NCI-H1048 (cell line): ENCODE results near the gene USP48.
"Not testable (repeated sequence)": the region's sequence is repeated elsewhere in the genome, so short reads cannot be mapped to it uniquely, and the experiment has no call there.

ENCODE experiments used
- DNase-seq: peaks from one replicate; lab custom pipeline; 2025; lab: John Stamatoyannopoulos, UW

The USP48 gene, protein sequence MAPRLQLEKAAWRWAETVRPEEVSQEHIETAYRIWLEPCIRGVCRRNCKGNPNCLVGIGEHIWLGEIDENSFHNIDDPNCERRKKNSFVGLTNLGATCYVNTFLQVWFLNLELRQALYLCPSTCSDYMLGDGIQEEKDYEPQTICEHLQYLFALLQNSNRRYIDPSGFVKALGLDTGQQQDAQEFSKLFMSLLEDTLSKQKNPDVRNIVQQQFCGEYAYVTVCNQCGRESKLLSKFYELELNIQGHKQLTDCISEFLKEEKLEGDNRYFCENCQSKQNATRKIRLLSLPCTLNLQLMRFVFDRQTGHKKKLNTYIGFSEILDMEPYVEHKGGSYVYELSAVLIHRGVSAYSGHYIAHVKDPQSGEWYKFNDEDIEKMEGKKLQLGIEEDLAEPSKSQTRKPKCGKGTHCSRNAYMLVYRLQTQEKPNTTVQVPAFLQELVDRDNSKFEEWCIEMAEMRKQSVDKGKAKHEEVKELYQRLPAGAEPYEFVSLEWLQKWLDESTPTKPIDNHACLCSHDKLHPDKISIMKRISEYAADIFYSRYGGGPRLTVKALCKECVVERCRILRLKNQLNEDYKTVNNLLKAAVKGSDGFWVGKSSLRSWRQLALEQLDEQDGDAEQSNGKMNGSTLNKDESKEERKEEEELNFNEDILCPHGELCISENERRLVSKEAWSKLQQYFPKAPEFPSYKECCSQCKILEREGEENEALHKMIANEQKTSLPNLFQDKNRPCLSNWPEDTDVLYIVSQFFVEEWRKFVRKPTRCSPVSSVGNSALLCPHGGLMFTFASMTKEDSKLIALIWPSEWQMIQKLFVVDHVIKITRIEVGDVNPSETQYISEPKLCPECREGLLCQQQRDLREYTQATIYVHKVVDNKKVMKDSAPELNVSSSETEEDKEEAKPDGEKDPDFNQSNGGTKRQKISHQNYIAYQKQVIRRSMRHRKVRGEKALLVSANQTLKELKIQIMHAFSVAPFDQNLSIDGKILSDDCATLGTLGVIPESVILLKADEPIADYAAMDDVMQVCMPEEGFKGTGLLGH

DNA sequence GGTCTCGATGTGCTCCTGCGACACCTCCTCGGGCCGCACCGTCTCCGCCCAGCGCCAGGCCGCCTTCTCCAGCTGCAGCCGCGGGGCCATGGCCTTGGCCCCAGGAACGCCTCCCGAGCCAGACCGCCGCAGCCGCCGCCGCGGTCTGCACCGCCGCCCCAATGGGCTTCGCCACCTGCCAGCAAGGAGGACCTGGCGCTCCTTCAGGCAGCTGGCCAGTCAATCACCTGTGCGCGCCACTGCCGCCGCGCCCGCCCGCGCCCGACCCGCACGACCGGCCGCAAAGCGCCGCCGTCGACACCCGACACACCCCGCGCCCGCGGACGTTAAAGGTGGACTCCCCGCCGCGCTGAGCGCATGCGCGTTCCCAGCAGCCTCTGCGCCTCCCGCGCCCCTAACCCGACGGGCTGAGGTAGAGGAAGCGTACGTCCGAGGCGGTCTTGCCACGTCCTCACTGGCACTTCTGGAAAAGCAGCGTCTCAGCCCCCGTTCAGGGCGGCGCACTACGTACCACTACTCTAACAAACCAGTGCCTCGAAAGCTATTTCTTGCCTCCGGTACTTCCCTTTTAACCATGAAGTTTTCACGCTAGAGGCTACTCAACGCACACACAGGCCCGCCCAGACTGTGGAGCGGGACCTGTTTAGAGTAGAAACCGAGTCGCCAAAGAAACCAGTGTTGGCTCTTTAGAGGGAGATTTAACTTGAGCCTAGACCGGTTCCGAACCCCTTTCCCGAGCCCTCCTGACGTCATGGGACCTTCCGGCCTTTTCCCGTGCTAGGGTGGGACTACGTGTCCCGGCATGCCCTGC lies at the start of gene USP48:
Gene USP48 (minus strand): TSS at position 282 of the 811 bp plus-strand sequence. CDS start 192 bp downstream, at position 90.
- peak; percentile 73 for DNase-seq

DNA sequence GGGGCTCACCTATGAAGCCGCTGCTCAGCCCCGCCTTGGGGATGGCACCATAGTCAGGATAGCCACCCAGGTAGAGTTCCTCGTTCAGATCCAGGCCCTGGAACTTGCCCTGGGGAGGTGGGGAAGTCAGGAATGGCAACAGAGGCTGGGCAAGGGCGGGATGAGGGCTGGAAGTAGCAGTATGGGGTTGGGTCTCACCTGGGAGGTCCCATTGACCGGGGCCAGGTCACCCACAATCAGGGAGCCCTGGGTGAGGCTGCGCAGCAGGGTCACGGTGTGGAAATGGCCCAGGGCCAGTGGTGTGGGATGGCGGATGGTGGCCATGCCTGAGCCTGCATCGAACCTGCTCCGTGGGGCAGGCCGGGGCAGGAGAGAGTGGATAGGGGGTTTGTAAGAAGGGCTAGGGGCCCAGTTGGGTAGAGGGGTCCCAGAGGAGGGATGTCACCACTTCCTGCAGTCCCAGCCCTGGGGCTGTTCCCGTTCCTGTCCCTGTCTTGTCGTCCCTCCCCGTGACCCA lies 48.6 kb upstream of the USP48 start:
- DNase-seq: no peak

DNA sequence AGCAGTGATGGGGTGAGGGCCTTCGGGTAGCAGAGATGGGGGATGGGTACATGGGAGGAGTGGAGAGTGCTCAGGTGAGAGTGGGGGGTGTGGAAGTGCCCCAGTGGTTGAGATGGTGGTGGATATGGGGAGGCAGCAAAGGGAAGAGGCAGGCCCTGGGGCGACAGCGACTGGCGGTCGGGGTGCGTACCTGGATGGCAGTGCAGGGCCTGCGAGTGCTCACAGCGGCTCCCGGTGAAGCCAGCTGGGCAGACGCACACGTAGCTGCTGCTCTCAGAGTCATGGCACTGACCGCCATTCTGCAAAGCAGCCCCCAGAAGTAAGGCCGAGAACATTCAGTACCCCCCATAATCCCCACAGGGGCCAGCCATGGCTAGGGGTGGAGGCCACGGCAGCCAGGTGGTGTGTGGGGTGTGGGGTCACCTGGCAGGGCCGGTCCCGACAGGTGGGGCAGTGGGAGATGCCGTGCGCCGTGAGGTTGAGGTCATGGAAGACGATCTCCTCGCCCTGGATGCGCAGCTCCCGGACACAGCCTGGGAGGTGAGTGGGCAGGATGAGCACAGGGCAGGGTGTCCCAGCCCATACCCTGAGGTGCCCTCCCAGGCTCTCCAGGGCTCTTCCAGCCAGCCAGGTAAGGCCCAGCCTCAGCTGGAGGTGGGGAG lies 48.0 kb upstream of the USP48 start:
- DNase-seq: no peak

DNA sequence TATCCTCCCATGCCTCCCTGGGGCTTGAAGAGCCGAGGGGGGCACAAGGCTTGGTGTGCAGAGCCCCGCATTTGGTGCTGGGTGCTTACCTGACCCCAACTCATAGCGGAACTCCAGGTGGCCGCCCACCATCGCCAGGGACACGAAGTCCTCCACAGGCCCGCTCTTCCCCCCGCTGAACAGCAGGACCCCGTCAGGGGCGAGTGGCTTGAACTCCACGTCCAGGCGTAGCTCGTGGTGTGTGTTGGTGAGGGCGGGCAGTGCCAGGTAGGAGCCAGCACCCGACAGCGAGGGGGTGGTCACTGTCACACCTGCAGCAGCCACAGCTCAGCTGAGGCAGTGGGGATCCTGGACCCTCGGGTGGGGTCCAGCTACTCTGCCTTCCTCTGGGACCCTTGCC lies 46.3 kb upstream of the USP48 start:
- DNase-seq: no peak

DNA sequence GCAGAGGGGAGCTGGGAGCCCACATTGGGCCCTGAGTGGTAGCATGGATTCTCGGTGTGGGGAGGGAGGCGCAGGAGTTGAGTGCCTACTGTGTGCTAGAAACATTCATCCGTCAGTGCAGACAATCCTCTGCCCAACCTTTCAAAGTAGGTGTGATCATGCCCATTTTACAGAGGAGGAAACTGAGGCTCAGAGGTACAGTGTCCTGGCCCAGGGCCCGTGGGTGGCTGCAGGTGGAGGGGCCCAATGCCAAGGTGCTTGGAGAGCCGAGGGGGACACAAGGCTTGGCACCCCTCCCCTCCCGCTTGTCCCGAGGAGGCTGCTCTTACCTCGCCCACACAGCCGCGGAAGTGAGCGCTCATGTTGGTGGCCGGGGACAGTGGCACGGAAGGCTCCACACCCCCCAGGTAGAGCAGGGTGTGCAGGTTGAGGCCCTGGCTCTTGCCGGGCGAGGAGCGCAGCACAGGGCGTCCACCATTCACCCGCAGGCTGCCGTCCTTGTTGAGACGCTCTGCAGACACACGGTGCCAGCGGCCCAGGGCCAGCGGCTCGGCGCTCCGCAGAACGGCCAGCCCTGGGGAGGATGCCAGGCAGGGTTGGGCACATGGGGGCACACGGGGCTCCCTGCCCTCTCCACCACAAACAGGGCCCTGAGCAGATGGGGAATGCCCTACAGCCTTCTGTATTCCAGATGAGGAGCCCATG lies 45.7 kb upstream of the USP48 start:
- no peak for DNase-seq

DNA sequence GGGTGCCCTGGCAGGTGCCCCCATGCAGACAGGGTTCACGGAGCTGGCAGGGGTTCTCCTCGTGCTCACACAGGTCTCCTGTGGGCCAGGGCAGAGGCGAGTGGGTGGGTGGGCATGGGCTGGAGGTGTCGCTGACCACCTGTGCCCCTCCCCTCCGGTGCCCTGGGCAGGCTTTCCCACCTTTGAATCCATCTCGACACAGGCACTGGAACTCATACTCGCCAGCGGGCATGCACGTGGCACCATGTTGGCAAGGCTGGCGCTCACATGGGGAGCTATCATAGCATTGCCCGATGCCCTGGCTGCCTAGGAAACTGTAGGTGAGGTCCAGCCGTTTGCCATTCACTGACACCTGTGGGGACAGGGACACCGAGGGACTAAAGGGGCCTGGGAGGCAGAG lies 45.1 kb upstream of the USP48 start:
- DNase-seq: no peak

DNA sequence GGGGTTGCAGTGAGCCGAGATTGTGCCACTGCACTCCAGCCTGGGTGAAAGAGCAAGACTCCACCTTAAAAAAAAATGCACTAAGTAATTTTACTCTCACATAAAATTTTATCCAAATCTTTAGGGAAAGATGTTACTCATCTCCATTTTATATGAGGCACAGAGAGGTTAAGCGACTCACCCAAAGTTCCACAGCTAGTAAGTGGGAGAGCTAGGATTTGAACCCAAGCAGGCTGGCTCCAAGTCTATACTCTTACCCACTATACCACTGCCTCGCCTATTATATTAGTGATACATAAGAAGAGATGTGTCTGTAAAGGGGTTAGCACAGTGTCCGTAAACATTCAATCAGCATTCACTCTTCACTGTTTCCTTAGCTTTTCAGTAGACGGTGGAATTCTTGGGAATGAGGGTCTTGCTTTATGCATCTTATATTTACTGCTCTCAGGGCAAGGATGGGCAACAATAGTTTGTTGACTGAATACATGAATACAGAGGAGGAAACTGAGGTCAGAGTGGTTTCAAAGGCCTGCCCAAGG lies 44.3 kb upstream of the USP48 start:
- DNase-seq: no peak

DNA sequence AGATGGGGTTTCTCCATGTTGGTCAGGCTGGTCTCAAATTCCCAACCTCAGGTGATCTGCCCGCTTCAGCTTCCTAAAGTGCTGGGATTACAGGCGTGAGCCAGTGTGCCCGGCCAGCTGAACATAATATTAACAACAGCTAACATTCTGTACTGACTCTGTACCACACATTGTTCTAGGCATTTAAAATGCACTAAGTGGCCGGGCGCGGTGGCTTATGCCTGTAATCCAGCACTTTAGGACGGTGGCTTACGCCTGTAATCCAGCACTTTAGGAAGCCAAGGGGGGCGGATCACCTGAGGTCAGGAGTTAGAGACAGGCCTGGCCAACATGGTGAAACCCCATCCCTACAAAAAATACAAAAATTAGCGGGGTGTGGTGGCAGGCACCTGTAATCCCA lies 43.7 kb upstream of the USP48 start:
- DNase-seq: not testable (repeated sequence)

DNA sequence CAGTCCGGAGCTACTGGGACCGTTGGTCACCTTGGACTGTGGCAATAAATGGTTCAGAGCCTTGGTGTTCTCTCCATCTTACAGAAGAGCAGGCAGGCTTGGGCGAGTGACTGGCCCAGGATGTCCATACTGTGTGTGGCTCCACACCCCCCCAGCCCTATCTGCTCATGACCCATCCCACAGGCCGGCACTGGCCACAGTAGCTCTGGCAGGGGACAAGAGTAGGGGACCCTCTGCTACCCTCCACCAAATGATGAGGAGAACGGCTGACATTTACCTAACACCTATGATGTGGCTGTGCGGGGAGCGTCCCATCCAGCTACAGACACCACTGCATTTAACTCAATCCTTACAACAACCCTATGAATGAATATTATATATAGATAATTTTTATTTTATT lies 42.4 kb upstream of the USP48 start:
- no peak for DNase-seq

DNA sequence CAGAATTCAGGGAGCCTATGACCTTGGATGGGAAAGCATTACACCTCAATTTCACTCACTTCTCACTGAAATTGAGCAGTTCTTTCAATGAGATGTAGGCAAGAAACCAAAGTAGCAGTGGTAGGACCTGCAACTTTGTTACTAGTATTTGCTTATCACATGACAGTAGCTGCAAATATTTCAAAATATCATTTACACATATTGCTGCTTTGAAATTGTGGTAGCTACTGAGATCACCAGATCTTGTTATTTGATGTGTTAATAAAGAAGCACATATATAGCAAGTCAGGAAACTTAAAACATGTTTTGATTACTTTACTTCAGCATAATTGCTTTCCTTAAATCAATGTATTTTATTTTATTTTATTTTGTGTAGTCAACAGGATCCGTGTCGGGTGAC lies 42.0 kb upstream of the USP48 start:
- DNase-seq: no peak

DNA sequence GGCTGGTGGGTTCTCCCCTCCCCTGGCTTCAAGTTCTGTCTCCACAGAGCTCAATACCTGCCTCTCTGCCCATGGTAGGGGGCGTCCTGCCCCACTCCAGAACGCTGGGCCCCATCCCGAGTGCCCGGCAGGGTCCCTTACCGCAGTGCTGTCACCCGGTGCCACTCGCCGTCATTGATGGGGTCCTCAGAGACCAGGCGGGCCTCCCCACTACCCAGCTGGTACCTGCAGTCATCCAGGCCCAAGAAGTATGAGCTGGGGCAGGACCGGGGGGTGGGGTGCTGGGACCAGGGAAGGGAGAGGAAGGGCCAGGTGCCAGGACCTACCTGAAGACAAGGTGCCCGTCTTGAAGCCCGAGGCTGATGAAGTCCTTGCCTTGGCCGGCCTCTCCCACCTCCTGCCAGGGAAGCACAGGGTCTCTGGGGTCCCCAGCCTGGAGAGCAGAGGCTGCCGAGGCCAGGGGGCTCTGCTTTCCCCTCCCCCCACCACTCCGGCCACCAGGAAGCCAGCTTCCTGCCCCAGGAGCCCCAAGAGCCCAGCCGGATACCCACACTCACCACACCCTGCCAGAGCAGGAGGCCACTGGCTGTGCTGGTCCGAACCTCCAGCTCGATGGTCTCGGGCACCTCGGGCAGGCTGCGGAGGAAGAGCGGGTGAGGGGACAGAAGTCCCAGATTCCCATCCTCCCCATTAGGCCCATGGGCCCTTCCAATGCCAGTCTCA lies 41.2 kb upstream of the USP48 start:
- DNase-seq: no peak

DNA sequence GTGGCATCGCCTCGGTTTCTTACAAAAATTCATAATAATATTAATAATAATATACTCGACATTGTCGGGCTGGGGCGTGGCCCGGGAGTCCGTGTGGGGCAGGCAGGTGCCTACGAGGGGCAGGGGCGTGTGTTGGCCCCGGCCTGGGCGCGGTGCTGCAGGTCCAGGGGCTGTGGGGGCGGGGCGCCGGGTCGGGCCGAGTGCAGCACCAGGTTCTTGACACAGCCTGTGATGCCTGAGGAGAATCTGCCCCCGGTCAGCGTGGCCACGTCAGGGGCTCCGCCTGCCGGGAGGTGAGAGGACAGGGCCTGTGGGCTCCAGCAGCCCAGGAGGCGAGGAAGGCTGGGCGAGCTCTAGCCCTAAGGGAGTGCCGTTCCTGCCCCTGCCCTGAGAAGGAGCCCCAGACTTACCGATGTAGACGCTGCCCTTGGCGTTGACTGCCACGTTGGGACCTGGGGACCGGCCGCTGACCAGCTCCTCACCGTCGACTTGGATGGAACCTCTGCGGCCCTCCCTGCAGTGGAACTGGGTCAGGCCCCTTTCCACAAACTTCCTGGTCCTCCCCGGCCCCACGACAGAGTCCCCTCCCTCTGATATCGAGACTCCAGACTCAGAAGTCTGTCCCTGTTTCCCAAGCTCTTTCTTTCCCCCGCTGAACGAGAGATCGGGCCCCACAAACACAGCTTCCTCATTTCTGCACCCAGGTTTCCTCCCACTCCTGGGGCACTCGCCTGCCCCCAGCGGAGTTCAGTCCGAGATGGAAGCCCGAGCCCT lies 40.4 kb upstream of the USP48 start:
- no peak for DNase-seq

DNA sequence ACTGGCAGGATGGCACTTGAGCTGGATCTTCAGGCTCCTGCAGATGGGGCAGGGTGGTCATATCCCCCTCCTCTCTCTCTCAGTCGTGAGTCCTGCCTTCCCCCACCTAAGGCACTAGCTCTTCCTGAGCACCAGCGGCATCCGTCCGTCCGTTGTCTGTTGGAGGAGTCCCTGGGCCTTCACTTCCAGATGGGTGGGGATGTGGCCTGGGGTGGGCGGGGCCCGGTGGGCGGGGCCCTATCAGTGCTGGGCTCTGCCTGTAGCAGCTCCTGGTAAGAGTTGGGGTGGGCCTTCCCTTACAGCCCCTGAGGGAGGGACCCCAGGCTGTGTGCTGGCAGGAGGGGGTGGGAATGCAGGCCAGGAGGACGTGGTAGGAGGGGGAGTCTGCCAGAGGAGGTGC lies 39.4 kb upstream of the USP48 start:
- no peak for DNase-seq

DNA sequence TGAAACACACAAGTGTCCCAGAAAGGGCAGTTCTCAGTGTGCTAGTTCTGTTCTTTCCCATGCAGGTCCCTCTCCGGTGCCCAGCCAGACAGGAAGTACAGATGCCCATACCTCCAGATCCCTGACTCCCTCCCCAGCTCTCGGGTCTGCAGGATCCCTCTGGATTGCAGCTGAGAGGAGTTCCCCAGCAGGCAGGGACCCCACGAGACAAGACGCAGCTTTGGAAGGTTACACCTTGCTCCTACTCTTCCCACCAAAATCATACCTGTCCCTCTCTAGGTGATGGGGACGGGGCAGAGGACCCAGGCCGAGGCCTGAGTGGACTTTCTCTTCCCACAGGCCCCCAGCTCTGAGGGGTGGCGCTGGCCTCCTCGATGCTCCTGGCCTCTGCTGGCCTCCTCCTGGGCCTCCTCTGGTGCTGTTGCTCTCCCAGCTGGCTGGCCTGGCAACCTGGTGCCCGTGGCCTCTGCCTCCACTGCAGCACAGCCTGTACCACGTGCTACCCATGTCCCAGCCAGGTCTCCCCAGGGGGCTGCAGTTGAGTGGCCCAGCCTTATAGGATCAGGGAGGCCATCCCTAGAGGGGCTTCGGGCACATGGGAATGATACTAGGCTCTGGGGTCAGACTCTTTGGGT lies 38.6 kb upstream of the USP48 start:
- DNase-seq: no peak

DNA sequence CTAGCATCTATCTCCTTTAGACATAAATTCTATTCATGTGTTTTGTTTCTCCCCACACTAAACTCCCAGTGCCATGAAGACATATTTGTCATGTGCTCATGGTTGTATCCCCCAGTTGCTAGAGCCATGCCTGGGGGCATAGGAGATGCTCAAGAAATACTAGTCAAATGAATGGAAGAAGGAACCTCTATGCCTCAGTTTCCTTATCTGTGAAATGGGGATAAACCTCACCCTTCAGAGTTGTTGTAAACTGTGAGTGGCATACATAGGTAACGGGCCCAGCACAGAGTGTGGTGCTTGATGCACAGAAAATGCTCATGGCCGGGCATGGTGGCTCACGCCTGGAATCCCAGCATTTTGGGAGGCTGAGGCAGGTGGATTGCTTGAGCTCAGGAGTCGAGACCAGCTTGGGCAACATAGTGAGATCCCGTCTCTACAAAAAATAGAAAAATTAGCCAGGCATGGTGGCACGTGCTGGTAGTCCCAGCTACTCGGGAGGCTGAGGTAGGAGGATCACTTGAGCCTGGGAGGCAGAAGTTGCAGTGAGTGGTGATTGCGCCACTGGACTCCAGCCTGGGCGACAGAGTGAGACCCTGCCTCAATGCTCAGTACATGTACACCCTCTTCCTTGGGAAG lies 37.8 kb upstream of the USP48 start:
- DNase-seq: no peak

DNA sequence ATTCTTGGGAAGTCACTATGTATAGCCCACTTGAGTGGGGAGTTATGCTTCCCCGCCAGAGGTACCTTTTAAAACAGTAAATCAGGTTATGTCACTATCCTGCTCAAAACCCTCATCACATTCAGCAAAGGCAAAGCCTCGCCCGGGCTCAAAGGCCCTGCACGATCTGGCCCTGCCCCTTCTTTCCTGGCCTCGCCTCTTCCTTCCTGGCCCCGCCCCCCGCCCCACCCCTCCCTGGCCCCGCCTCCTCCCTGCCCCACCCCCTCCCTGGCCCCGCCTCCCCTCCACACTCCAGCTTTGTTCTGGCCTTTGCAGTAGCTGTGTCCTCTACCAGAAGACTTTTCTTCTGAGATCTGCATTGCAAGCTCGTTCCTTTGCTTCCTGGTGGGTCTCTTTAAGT lies 35.7 kb upstream of the USP48 start:
- DNase-seq: no peak

DNA sequence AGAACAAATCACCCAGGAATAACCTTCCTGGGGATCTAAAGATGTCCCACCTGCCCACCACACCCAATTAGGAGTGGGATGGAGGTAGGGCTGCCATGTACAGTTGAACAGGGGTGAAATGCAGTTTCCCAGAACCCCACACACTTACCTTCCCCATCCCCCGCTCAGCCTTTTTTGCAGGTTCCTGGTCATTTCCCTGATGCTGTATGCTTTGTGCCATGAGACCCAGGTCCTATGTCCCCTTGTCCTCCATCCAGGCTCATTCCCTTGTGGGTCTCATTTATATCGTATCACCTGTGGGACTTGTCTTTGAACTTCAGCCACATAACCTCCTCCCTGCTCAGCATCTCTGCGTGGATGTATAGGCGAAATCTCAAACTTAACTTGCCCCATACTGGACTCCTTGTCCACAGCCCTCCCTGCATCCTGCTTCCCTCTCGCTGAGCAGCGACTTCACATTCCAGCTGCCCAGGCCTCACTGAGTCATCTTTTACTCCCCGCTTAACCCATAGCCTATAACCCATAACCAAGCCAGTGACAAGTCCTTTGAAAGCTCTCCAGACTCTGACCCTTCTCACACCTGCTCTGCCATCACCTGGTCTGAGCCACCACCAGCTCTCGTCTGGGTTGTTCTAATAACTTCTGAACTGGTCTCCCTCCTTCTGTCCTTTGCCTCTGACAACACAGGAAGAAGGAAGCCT lies 33.8 kb upstream of the USP48 start:
- DNase-seq: no peak
